ENCODE measurements around the gene SPTA1.

The SPTA1 gene

GRCh38 chr1:158686111-158687009 is at the start of gene SPTA1:
Gene SPTA1 (minus strand): TSS chr1:158686715. CDS start chr1:158686517, 198 bp downstream.
- H3K9me2 ChIP-seq (ENCODE audit: low read depth, low read length): no peaks in the 10 kb centered on the region
- H3K9ac ChIP-seq (ENCODE audit: low read length): no peak within 1 kb of the TSS
- TF ChIP-seq CTCF (IDR thresholded peaks at IDR 0.05; ENCODE audit: low read length) (no peak), EZH2 (IDR thresholded peaks at IDR 0.05; ENCODE audit: borderline replicate concordance, low read length) (no peak)
- no peak within 1 kb of the TSS for H2AFZ ChIP-seq (ENCODE audit: low read length)
- no peaks in the 10 kb centered on the region for H3K36me3 ChIP-seq (ENCODE audit: insufficient read depth, low read length)
- H3K9me3 ChIP-seq (ENCODE audit: low read length): no peaks in the 10 kb centered on the region
- H3K4me3 ChIP-seq (ENCODE audit: low read depth, low read length, poor library complexity, severe bottlenecking): no peak within 1 kb of the TSS
- H3F3A ChIP-seq (ENCODE audit: insufficient read depth, low read length): no peaks in the 10 kb centered on the region
- H3K79me2 ChIP-seq (ENCODE audit: insufficient read depth, low read length): no peaks in the 10 kb centered on the region
- H3K4me1 ChIP-seq (ENCODE audit: insufficient read depth, low read length, severe bottlenecking): no peaks in the 10 kb centered on the region
- H4K20me1 ChIP-seq (ENCODE audit: insufficient read depth, low read length): no peaks in the 10 kb centered on the region
- H3K27ac ChIP-seq (ENCODE audit: low read depth, low read length, poor library complexity, severe bottlenecking): no peak within 1 kb of the TSS
- H3K4me2 ChIP-seq (ENCODE audit: low read length): no peak within 1 kb of the TSS
- H3K27me3 ChIP-seq (ENCODE audit: insufficient read depth, low read length): no peaks in the 10 kb centered on the region

GRCh38 chr1:158735848-158736247 is 49.3 kb upstream of the SPTA1 start:
- Histone ChIP-seq H3K27ac (ENCODE audit: low read depth, low read length, poor library complexity, severe bottlenecking) (no peak overlapping the region), H2AFZ (ENCODE audit: low read length) (no peak overlapping the region), H3K4me2 (ENCODE audit: low read length) (no peak overlapping the region), H3K9me3 (ENCODE audit: low read length) (no peaks in the 10 kb centered on the region), H3K4me3 (ENCODE audit: low read depth, low read length, poor library complexity, severe bottlenecking) (no peak overlapping the region), H3K36me3 (ENCODE audit: insufficient read depth, low read length) (no peaks in the 10 kb centered on the region), H3K4me1 (ENCODE audit: insufficient read depth, low read length, severe bottlenecking) (no peaks in the 10 kb centered on the region), H3K27me3 (ENCODE audit: insufficient read depth, low read length) (no peaks in the 10 kb centered on the region), H3K9ac (ENCODE audit: low read length) (no peak overlapping the region), H3K9me2 (ENCODE audit: low read depth, low read length) (no peaks in the 10 kb centered on the region), H3F3A (ENCODE audit: insufficient read depth, low read length) (no peaks in the 10 kb centered on the region), H3K79me2 (ENCODE audit: insufficient read depth, low read length) (no peaks in the 10 kb centered on the region), H4K20me1 (ENCODE audit: insufficient read depth, low read length) (no peaks in the 10 kb centered on the region)
- TF ChIP-seq EZH2 (IDR thresholded peaks at IDR 0.05; ENCODE audit: borderline replicate concordance, low read length) (no peak), CTCF (IDR thresholded peaks at IDR 0.05; ENCODE audit: low read length) (no peak)

- no peaks in the 10 kb centered on the region for H3K36me3 ChIP-seq (ENCODE audit: insufficient read depth, low read length)
- H3K79me2 ChIP-seq (ENCODE audit: insufficient read depth, low read length): no peaks in the 10 kb centered on the region
- H3K9ac ChIP-seq (ENCODE audit: low read length): no peak overlapping the region
- no peaks in the 10 kb centered on the region for H3K9me3 ChIP-seq (ENCODE audit: low read length)
- H3K9me2 ChIP-seq (ENCODE audit: low read depth, low read length): no peaks in the 10 kb centered on the region
- no peaks in the 10 kb centered on the region for H3K4me1 ChIP-seq (ENCODE audit: insufficient read depth, low read length, severe bottlenecking)
- no peaks in the 10 kb centered on the region for H3K27me3 ChIP-seq (ENCODE audit: insufficient read depth, low read length)
- TF ChIP-seq EZH2 (IDR thresholded peaks at IDR 0.05; ENCODE audit: borderline replicate concordance, low read length) (no peak), CTCF (IDR thresholded peaks at IDR 0.05; ENCODE audit: low read length) (no peak)
- no peak overlapping the region for H3K4me2 ChIP-seq (ENCODE audit: low read length)
- H3F3A ChIP-seq (ENCODE audit: insufficient read depth, low read length): no peaks in the 10 kb centered on the region
- H4K20me1 ChIP-seq (ENCODE audit: insufficient read depth, low read length): no peaks in the 10 kb centered on the region
- no peak overlapping the region for H3K27ac ChIP-seq (ENCODE audit: low read depth, low read length, poor library complexity, severe bottlenecking)
- H2AFZ ChIP-seq (ENCODE audit: low read length): no peak overlapping the region
- no peak overlapping the region for H3K4me3 ChIP-seq (ENCODE audit: low read depth, low read length, poor library complexity, severe bottlenecking)
Observed at GRCh38 chr1:158732524-158732923, 46.0 kb upstream of the SPTA1 start.
